Kidney glomerular epithelial cell (primary cell): ENCODE measurements around the gene KRTAP10-5.
"Not testable (repeated sequence)": the region's sequence is repeated elsewhere in the genome, so short reads cannot be mapped to it uniquely, and the experiment has no call there.

Experiments used
- DNase-seq: peaks from one replicate; lab custom pipeline; 2025; lab: John Stamatoyannopoulos, UW

The KRTAP10-5 gene

GRCh38 chr21:44571844-44572782, 8.3 kb downstream of the KRTAP10-5 start:
- no peak for DNase-seq

DNA sequence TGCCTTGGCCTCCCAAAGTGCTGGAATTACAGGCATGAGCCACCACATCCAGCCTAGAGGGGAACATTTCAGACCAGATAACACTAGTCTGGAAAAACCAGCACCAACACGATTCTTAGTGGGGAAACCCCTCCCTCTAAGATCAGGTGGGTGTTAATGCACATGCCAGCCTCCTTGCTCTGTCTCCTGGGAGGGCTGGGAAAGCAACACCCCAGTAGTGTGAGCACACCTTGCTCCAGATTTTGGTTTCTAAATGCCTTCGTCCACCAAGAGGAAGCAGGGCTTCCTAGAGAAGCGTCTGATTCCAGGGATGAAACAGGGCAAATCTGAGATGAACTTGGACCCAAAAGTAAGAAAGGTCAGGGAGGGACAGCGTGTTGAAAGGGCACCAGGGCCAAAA, 9.1 kb downstream of the KRTAP10-5 start:
- no peak for DNase-seq

GRCh38 chr21:44569861-44570517, 10.4 kb downstream of the KRTAP10-5 start:
- DNase-seq, result no peak

- DNase-seq, result no peak
Observed at GRCh38 chr21:44568667-44569556, 11.5 kb downstream of the KRTAP10-5 start.

DNA sequence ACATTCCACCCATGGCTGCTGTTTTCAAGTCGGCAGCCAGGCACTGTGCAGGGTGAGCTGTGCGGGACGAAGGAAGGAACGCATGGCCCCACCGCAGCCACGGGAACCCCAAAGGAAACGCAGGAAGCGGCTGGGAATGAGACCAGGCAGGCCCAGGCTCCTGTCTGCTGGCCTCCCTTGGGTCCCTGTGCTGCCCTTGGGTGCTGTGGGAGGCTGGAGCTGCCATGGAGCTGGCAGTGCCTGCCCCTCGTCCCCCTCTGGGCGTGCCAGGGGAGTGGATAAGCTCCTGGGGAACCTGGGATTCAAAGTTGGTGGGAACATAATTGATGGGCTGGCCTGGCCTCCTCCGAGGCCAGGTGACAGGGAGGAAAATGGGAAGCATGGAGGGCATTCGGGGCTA, 12.1 kb downstream of the KRTAP10-5 start:
- DNase-seq, result no peak

- DNase-seq, result no peak
Observed at GRCh38 chr21:44567481-44568171, 12.8 kb downstream of the KRTAP10-5 start.

- DNase-seq, result no peak
Observed at GRCh38 chr21:44566403-44566802, 14.0 kb downstream of the KRTAP10-5 start.

DNA sequence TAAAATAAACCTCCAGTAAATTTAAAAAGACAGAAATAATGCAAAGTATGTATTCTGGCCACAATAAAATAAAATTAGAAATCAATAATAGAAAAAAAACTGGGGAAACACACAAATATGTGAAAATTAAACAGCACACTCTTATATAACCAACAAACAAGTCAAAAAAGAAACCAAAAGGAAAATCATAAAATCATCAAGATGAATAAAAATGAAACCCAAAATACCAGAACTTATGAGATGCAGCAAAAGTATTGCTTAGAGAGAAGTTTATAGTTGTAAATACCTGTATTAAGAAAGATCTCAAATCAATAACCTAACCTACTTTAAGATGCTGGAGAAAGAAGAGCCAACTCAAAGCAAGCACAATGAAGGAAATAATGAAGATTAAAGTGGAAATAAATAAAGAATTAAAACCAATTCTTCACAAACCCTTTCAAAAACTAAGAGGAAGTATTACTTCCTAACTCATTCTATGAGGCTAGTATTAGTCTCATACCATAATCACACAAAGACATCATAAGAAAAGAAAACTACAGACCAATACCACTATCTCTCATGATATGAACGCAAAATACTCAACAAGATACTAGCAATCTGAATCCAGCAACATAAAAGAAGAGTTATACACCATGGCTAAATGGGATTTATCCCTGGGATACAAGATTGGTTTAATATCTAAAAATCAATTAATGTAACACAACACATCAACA, 15.4 kb downstream of the KRTAP10-5 start:
- DNase-seq, result no peak

DNA sequence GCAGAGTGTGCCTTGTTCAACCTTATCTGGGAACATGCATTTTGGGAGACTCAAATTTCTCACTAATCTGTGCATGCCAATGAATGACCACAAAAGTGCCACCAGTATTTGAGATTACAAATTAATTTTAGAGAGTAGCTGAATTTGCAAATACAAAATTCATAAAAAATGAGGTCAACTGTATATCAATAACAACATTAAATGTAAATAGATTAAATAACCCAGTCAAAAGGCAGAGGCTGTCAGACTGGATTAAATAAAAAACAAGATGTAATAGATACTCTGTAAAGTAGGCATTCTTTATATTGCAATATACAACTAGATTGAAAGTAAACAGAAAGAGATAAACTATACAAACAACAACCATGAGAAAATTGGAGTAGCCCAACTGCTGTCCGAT, 16.3 kb downstream of the KRTAP10-5 start:
- no peak for DNase-seq

- no peak for DNase-seq
Observed at GRCh38 chr21:44558695-44559094, 21.7 kb downstream of the KRTAP10-5 start, which contains the start of gene KRTAP10-3. KRTAP10-3 (minus strand) TSS chr21:44558795; CDS start chr21:44558715, 80 bp downstream.

- not testable (repeated sequence) for DNase-seq
Observed at GRCh38 chr21:44558329-44558675, 22.1 kb downstream of the KRTAP10-5 start.

DNA sequence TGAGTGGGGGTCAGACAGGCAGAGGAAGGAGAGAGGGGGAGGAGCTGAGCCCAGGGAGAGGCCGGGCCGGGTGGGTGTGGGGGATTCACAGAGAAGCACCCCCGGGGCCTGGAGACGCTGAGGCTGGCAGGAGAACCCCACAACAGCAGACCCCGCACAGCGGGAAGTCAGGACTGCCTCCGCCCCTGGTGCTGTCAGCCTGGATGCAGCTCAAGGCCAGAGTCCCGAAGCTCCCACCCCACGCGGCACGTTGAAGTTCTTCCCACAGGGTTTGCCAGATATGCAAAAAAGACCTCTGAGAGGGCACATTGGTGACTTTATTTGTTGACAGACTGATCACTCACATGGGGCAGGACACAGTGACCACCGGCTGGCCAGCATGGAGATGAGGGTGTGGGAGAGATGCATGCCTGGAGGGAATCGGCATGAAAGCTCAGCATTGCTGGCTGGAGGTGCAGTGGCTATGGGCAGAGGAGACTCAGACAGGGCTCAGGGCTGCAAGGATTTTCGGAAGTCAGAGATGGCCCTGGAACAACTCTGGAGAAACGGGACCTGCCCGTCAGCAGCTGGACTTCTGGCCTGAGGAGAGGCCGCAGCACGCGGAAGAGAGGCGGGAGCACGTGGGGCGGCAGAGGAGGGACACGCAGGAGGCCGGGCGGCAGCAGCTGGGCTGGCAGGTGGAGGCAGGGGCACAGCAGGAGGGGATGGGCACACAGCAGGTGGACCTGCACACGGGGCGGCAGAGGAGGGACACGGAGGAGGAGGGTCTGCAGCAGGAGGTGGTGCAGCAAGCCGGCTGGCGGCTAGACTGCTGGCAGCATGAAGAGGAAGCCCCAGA, 22.7 kb downstream of the KRTAP10-5 start:
- DNase-seq, result no peak

DNA sequence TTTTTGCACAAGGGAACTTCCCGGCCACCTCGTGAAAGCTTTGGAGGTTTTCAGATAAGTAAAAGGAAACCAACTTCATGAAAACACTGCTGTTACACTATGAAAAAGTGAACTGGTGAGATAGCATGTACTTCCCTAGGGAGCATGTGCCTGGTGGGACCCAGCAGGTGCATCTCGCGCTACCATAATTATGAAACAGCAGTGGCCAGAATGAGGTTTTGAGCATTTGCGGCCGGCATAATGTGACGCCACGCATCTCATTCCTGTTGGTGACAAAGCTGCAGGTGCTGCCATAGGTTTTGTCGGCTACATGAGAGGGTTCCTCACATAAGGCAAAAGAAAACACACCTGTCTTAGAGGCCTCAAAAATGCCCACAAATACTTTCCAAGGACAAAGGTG, 23.5 kb downstream of the KRTAP10-5 start:
- DNase-seq, result no peak

DNA sequence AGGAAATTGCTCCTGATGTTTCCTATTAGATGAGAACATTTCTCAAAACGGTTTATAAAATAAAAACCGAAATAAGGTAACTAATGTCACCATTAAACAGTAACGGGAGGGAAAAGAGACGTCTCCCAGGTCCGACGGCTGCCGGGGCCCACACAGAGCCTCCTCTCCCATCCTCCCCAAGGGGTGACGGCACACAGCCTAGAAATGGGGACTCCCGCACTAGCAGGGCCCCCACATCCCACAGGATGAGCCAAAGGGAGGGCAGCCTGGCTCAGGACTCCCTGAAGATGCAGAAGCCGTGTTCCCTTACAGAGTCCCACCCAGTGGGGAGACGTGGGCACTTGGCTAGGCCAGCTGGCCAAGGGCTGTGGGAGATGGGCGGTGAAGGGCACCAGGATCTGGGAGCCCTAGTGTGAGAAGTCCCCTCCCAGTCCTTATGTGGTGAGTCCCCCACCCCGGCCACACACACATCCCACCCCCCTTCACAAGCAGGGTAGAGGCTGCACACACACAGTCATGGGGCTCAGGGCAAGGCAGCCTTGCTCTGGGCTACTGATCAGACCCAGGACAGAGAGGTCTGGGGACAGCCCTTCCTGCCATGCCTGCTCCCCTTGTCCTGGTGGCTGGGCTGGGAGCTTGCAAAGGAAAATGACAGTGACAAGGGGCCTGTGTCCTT, 25.1 kb downstream of the KRTAP10-5 start:
- DNase-seq, result no peak

- DNase-seq, result no peak
Observed at GRCh38 chr21:44552681-44553080, 27.7 kb downstream of the KRTAP10-5 start.

GRCh38 chr21:44552136-44552535, 28.3 kb downstream of the KRTAP10-5 start:
- DNase-seq, result no peak

GRCh38 chr21:44551340-44551961, 29.0 kb downstream of the KRTAP10-5 start, which contains the start of gene KRTAP10-2:
KRTAP10-2 (minus strand) TSS chr21:44551505; CDS start chr21:44551458, 47 bp downstream.
- DNase-seq, result no peak

DNA sequence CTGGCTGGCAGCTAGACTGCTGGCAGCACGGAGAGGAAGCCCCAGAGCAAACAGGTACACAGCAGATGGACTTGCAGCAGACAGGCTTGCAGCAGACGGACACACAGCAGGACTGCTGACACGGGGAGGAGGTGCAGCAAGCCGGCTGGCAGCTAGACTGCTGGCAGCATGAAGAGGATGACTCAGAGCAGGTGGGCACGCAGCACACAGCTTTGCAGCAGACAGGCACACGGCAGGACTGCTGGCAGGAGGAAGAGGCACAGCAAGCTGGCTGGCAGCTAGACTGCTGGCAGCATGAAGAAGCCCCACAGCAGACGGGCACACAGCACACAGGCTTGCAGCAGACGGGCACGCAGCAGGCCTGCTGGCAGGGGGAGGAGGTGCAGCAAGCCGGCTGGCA, 29.6 kb downstream of the KRTAP10-5 start:
- no peak for DNase-seq

DNA sequence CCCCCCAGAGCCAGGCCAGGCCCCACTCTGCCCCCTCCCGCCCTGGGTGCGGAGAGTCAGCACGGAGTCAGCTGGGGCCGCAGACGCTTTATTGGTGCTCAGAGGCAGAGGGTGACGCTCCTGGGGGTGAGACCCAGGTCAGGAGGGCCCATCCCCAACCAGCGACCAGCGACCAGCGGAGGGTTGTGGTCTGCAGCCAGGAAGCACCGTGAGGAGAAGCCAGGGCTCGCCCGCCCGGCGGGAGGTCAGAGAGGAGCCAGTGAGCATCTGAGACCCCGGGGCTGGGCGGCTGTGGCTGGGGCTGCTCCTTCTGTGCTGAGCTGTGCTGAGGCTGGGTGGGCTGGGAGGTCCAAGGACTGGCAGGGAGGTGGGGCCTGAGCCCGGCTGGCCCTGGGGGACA, 30.1 kb downstream of the KRTAP10-5 start:
- DNase-seq, result not testable (repeated sequence)
